D721Med (cell line): ENCODE measurements around the gene HNRNPK.

Source experiments
- DNase-seq: peaks from one replicate; pipeline ENCODE4 v3.0.0; 2011; ENCODE audit warnings: low spot score; ENCODE audit not compliant: insufficient read length
- FAIRE-seq: peaks from 2 replicates; lab custom pipeline; 2011; peaks lifted over from hg19 to GRCh38; lab: Jason Lieb, UNC
- CTCF ChIP-seq: IDR thresholded peaks from 2 replicates; pipeline ENCODE4 v1.5.1; 2012; ENCODE audit warnings: mild to moderate bottlenecking, control low read depth; ENCODE audit not compliant: insufficient read depth; ENCODE audit errors: missing control alignments

Gene HNRNPK

GRCh38 chr9:83920469-83920926, 59.5 kb downstream of the HNRNPK start:
- FAIRE-seq (no peak), DNase-seq (no peak)
- TF ChIP-seq CTCF: peak; percentile 34

GRCh38 chr9:83919111-83919510, 60.9 kb downstream of the HNRNPK start:
- TF ChIP-seq CTCF: no peak
- no peak for FAIRE-seq

More at GRCh38 chr9:83919111-83919510, 60.9 kb downstream of the HNRNPK start:
- DNase-seq: no peak
